ENCODE data around the gene SMARCC1.

GRCh38 chr3:47766186-47766585 lies 15.5 kb downstream of the SMARCC1 start:
- no peak for TF ChIP-seq POLR2A (IDR thresholded peaks at IDR 0.05)
- no peak for TF ChIP-seq CTCF (IDR thresholded peaks at IDR 0.05)

Measured in esophagus squamous epithelium (tissue), 4 donors.